Endothelial cell of umbilical vein (primary cell): ENCODE results near the gene CD226. TPM values are rescaled to one million over a fixed set of nuclear protein-coding genes. Genes with fewer than 3 reads are reported as not detected.

ENCODE experiments used
- BruUV-seq: library from RNA; stranded (reverse); fragments of 400-500 nt; replicated peaks from 2 replicates; lab custom pipeline; 2021; lab: Mats Ljungman, UMichigan
- CTCF ChIA-PET: fragments of 300-600, 350-600 bp; sonication (Branson Sonifier 250); formaldehyde crosslinking; loops from one replicate; lab custom pipeline; 2021; ENCODE audit warnings: antibody characterized with exemption, inconsistent platforms; lab: Charles Lee
- POLR2A ChIA-PET: fragments of 300-600, 350-600 bp; sonication (Branson Sonifier 250); formaldehyde crosslinking; loops from one replicate; lab custom pipeline; 2021; ENCODE audit warnings: antibody characterized with exemption, inconsistent platforms; lab: Charles Lee
- DNase-seq: peaks from one replicate; pipeline ENCODE4 v3.0.0-alpha.2; 2011; ENCODE audit warnings: low read depth, low spot score
- FAIRE-seq: peaks from 2 replicates; lab custom pipeline; 2011; peaks lifted over from hg19 to GRCh38; lab: Jason Lieb, UNC
- H2AFZ ChIP-seq: 2 replicates; pipeline ENCODE4 v1.6.0; 2012; ENCODE audit warnings: low read depth, low read length, control low read depth, inconsistent platforms
- H3K27ac ChIP-seq: 2 replicates; pipeline ENCODE4 v1.5.1; 2011; ENCODE audit warnings: low read depth, mild to moderate bottlenecking, control low read depth, low read length, moderate library complexity; ENCODE audit not compliant: insufficient read depth
- H3K27me3 ChIP-seq, 2 experiments: 2 replicates each; pipeline versions ENCODE4 v1.6.0 to v1.6.1; 2011; ENCODE audit warnings: low read length in 2 of 2, mixed read lengths in 1 of 2; ENCODE audit not compliant: control insufficient read depth in 2 of 2, insufficient read depth in 2 of 2
- H3K36me3 ChIP-seq, 2 experiments: 2 replicates in 1 of 2; 3 replicates in 1 of 2; pipeline ENCODE4 v1.5.1; 2011; ENCODE audit warnings: low read length in 2 of 2, mild to moderate bottlenecking in 1 of 2, moderate library complexity in 1 of 2; ENCODE audit not compliant: control insufficient read depth in 2 of 2, insufficient read depth in 2 of 2; ENCODE audit errors: extremely low read depth in 1 of 2
- H3K4me1 ChIP-seq: 3 replicates; pipeline ENCODE4 v1.5.1; 2011; ENCODE audit warnings: mild to moderate bottlenecking, low read length; ENCODE audit not compliant: control insufficient read depth, insufficient read depth; ENCODE audit errors: extremely low read depth
- H3K4me2 ChIP-seq: 2 replicates; pipeline ENCODE4 v1.6.1; 2011; ENCODE audit warnings: low read length, control low read depth, mixed read lengths; ENCODE audit not compliant: insufficient read depth
- H3K4me3 ChIP-seq, 3 experiments: fragments of 200-600 bp in 1 of 3; sonication (generic), shearing (Covaris generic) in 1 of 3; replicated peaks in 1 of 3; 2 replicates each; pipeline ENCODE4 v1.5.1; 2011 to 2016; ENCODE audit warnings: control low read depth in 3 of 3, low read length in 3 of 3, mild to moderate bottlenecking in 2 of 3, inconsistent platforms in 1 of 3, low read depth in 1 of 3, moderate library complexity in 1 of 3; ENCODE audit not compliant: insufficient read depth in 1 of 3
- H3K79me2 ChIP-seq: 2 replicates; pipeline ENCODE4 v1.6.0; 2012; ENCODE audit warnings: low read length, inconsistent platforms; ENCODE audit not compliant: control insufficient read depth, insufficient read depth
- H3K9ac ChIP-seq: replicated peaks from 2 replicates; pipeline ENCODE3; 2011; ENCODE audit warnings: low read length, control low read depth; ENCODE audit not compliant: insufficient read depth; ENCODE audit errors: extremely low read depth
- H3K9me1 ChIP-seq: replicated peaks from 3 replicates; pipeline ENCODE4 v1.6.0; 2011; ENCODE audit warnings: mild to moderate bottlenecking, low read length; ENCODE audit not compliant: control insufficient read depth, insufficient read depth; ENCODE audit errors: extremely low read depth
- H3K9me3 ChIP-seq: replicated peaks from 2 replicates; pipeline ENCODE4 v1.5.1; 2012; ENCODE audit warnings: low read length, inconsistent platforms; ENCODE audit not compliant: control insufficient read depth, insufficient read depth
- H4K20me1 ChIP-seq: replicated peaks from 2 replicates; pipeline ENCODE3; 2011; ENCODE audit warnings: mild to moderate bottlenecking, low read length; ENCODE audit not compliant: control insufficient read depth, insufficient read depth; ENCODE audit errors: extremely low read depth
- CTCF ChIP-seq, 2 donors: IDR thresholded peaks; 1 replicate in 1 of 2; 2 replicates in 1 of 2; pipeline ENCODE4 v1.5.1; 2011; ENCODE audit warnings: low read length in 2 of 2, mild to moderate bottlenecking in 2 of 2, moderate library complexity in 2 of 2, control low read depth in 1 of 2, inconsistent platforms in 1 of 2, low read depth in 1 of 2; ENCODE audit not compliant: insufficient read depth in 1 of 2; ENCODE audit errors: extremely low read depth in 1 of 2
- EZH2 ChIP-seq: IDR thresholded peaks from 2 replicates; pipeline ENCODE4 v1.6.1; 2012; ENCODE audit warnings: borderline replicate concordance, low read depth, mild to moderate bottlenecking, moderate library complexity, low read length, inconsistent platforms; ENCODE audit not compliant: severe bottlenecking
- FOS ChIP-seq: IDR thresholded peaks from 2 replicates; pipeline ENCODE4 v1.6.1; 2011; ENCODE audit warnings: mild to moderate bottlenecking, low read length, moderate library complexity, borderline replicate concordance; ENCODE audit not compliant: insufficient read depth
- GATA2 ChIP-seq: IDR thresholded peaks from 2 replicates; pipeline ENCODE4 v1.7.0; 2011; ENCODE audit warnings: low read depth, mild to moderate bottlenecking, moderate library complexity, mixed read lengths, low read length; ENCODE audit not compliant: insufficient read length, insufficient read depth
- JUN ChIP-seq: IDR thresholded peaks from 2 replicates; pipeline ENCODE4 v1.6.1; 2011; ENCODE audit warnings: borderline replicate concordance, low read depth; ENCODE audit not compliant: insufficient read length, insufficient read depth
- MYC ChIP-seq: IDR thresholded peaks from one replicate; pipeline ENCODE4 v1.6.1; 2011; ENCODE audit warnings: mild to moderate bottlenecking, low read depth, low read length
- POLR2A ChIP-seq: IDR thresholded peaks from 2 replicates; pipeline ENCODE4 v1.6.1; 2012; ENCODE audit warnings: low read depth, mild to moderate bottlenecking, control low read depth, low read length
- POLR2AphosphoS5 ChIP-seq: IDR thresholded peaks from 2 replicates; pipeline ENCODE4 v1.6.1; 2012; ENCODE audit warnings: low read depth, mild to moderate bottlenecking, control low read depth, low read length, moderate library complexity; ENCODE audit not compliant: insufficient read depth
- dilution Hi-C: fragments of 300-500 bp; cut with MboI; formaldehyde crosslinking; loops from one replicate; pipeline ENCODE4 v1.15.0; 2019; ENCODE audit warnings: low sequenced_read_pairs; ENCODE audit not compliant: extremely low pct_ligation_motif_present
- intact Hi-C: fragments of 100-400 bp; cut with micrococcal nuclease; formaldehyde crosslinking; loops from one replicate; pipeline ENCODE4 v1.10.0; 2022
- polyA plus RNA-seq, 4 experiments: library from polyadenylated mRNA; depleted of rRNA in 3 of 4; stranded (reverse) in 3 of 4; unstranded in 1 of 4; fragments of >200 nt; gene quantifications; 2 replicates each; pipeline versions ENCODE4 v1.2.1 to v1.2.3, GENCODE V29; 2011 to 2012; ENCODE audit warnings: missing spikeins in 1 of 4
- total RNA-seq: library from RNA; stranded (reverse); gene quantifications from 2 replicates; pipeline ENCODE4 v1.2.3, GENCODE V29; 2021
- TF ChIP-seq, protein P1 (sequence below): IDR thresholded peaks from 2 replicates; pipeline ENCODE4 v1.6.1; 2011; ENCODE audit not compliant: insufficient read depth, insufficient read length

The CD226 gene
- total and polyA plus RNA-seq, 2 donors (not counting 3 experiments of a cell fraction or from before 2014, with no cell fraction given): 0.20 TPM; not detected in 1

DNA sequence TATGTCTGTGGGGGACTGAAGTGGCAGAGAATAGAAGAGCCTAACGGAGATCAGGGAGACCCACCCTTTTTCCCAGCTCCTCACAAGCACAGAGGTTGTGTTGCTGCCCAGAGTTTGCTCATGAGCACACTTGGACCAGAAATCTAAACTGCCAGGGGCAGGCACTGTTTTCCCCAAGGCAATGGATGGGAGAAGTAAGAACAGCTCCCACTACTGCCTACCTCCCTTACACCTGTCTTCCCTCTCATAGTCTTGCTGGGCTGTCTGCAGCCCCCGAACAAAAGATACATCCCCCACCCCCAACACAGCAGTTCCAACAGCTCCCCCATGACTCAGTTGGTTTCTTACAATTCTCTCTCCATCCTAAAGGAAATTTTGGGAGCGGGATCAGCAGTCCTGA lies 48.1 kb upstream of the CD226 start:
- H3K27me3 ChIP-seq: no peaks in the 10 kb centered on the region
- ChIA-PET CTCF (interaction anchor here (0.5 kb wide), 1 partner anchor 107 kb away, joined by 3 read pairs; no protein-coding TSS in a partner anchor), POLR2A (no interaction called here)
- H3K4me1 ChIP-seq: no peaks in the 10 kb centered on the region
- no peak for TF ChIP-seq POLR2A
- TF ChIP-seq MYC: no peak
- TF ChIP-seq GATA2: no peak
- TF ChIP-seq POLR2AphosphoS5: no peak
- TF ChIP-seq CTCF (IDR thresholded peaks at IDR 0.05; ENCODE audit: extremely low read depth in 1 of 2, insufficient read depth in 1 of 2, low read depth in 1 of 2, low read length in 2 of 2): no peak
- TF ChIP-seq EZH2: no peak
- TF ChIP-seq, protein P1, sequence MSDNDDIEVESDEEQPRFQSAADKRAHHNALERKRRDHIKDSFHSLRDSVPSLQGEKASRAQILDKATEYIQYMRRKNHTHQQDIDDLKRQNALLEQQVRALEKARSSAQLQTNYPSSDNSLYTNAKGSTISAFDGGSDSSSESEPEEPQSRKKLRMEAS: no peak
- no peak for TF ChIP-seq JUN
- no peak for TF ChIP-seq FOS
- no peak overlapping the region for H3K9ac ChIP-seq
- no peak overlapping the region for H3K4me2 ChIP-seq
- H3K79me2 ChIP-seq: no peaks in the 10 kb centered on the region
- no peak overlapping the region for H3K4me3 ChIP-seq
- dilution Hi-C loops (no loop called here), intact Hi-C loops (no loop called here)
- no peaks in the 10 kb centered on the region for H3K9me3 ChIP-seq
- no peaks in the 10 kb centered on the region for H3K36me3 ChIP-seq
- no peak overlapping the region for H2AFZ ChIP-seq
- DNase-seq: no peak
- H3K27ac ChIP-seq: no peak overlapping the region
- no TSS peak for BruUV-seq
- H4K20me1 ChIP-seq: no peaks in the 10 kb centered on the region
- no peaks in the 10 kb centered on the region for H3K9me1 ChIP-seq
- no peak for FAIRE-seq
